Loucy (cell line): Measurements from ENCODE around the gene LAMA5.

Experiments used
- H2AFZ ChIP-seq: fragments of 200-600 bp; sonication (generic); 2 replicates; pipeline ENCODE4 v1.6.0; 2016; ENCODE audit warnings: antibody characterized with exemption, mild to moderate bottlenecking, low read length, moderate library complexity
- H3F3A ChIP-seq: fragments of 200-600 bp; 2 replicates; pipeline ENCODE4 v1.6.0; 2016; ENCODE audit warnings: antibody characterized with exemption, low read depth, mild to moderate bottlenecking
- H3K27me3 ChIP-seq: fragments of 200-600 bp; sonication (generic); 2 replicates; pipeline ENCODE4 v1.6.1; 2014; ENCODE audit warnings: low read length, mild to moderate bottlenecking; ENCODE audit not compliant: insufficient read depth, poor library complexity, severe bottlenecking
- H3K36me3 ChIP-seq: fragments of 200-600 bp; sonication (generic); 2 replicates; pipeline ENCODE4 v1.6.1; 2016; ENCODE audit warnings: low read length; ENCODE audit not compliant: insufficient read depth
- H3K4me1 ChIP-seq: fragments of 200-600 bp; sonication (generic); 2 replicates; pipeline ENCODE4 v1.5.1; 2014; ENCODE audit warnings: low read length, mild to moderate bottlenecking; ENCODE audit not compliant: insufficient read depth, poor library complexity, severe bottlenecking
- H3K4me2 ChIP-seq: fragments of 200-600 bp; sonication (generic); 2 replicates; pipeline ENCODE4 v1.6.0; 2014; ENCODE audit warnings: antibody characterized with exemption, low read length, low read depth, mild to moderate bottlenecking; ENCODE audit not compliant: poor library complexity, severe bottlenecking
- H3K4me3 ChIP-seq: fragments of 200-600 bp; sonication (generic); 2 replicates; pipeline ENCODE4 v1.5.1; 2014; ENCODE audit warnings: low read length, mild to moderate bottlenecking, mixed read lengths; ENCODE audit not compliant: poor library complexity, severe bottlenecking
- H3K79me2 ChIP-seq: fragments of 200-600 bp; sonication (generic); 2 replicates; pipeline ENCODE4 v1.6.1; 2014; ENCODE audit warnings: low read length; ENCODE audit not compliant: insufficient read depth
- H3K9ac ChIP-seq: fragments of 200-600 bp; sonication (generic); 2 replicates; pipeline ENCODE4 v1.6.0; 2014; ENCODE audit warnings: mild to moderate bottlenecking, low read depth, low read length, moderate library complexity; ENCODE audit not compliant: poor library complexity, severe bottlenecking
- H3K9me2 ChIP-seq: fragments of 200-600 bp; sonication (generic); replicated peaks from 2 replicates; pipeline ENCODE4 v1.6.1; 2016; ENCODE audit warnings: low read depth, low read length, mixed read lengths
- H3K9me3 ChIP-seq: fragments of 200-600 bp; sonication (generic); 2 replicates; pipeline ENCODE4 v1.6.1; 2014; ENCODE audit warnings: mild to moderate bottlenecking, antibody characterized with exemption, low read length, low read depth; ENCODE audit not compliant: insufficient read depth
- H4K20me1 ChIP-seq: fragments of 200-600 bp; sonication (generic); 2 replicates; pipeline ENCODE4 v1.6.0; 2014; ENCODE audit warnings: antibody characterized with exemption, low read length, mild to moderate bottlenecking; ENCODE audit not compliant: insufficient read depth, poor library complexity, severe bottlenecking
- CTCF ChIP-seq: fragments of 200-600 bp; sonication (generic); conservative IDR thresholded peaks from 2 replicates; pipeline ENCODE4 v1.5.1; 2014; ENCODE audit warnings: mild to moderate bottlenecking, antibody characterized with exemption, low read length
- EZH2phosphoT487 ChIP-seq: fragments of 200-600 bp; IDR thresholded peaks from 2 replicates; pipeline ENCODE4 v1.6.1; 2018; ENCODE audit warnings: antibody characterized with exemption, mild to moderate bottlenecking, moderate library complexity, borderline replicate concordance

The LAMA5 gene

GRCh38 chr20:62372042-62372993, 5.2 kb upstream of the LAMA5 start:
- H4K20me1 ChIP-seq, result no peaks in the 10 kb centered on the region
- no peak overlapping the region for H3K9ac ChIP-seq
- H3K9me2 ChIP-seq, result no peaks in the 10 kb centered on the region
- no peaks in the 10 kb centered on the region for H3K27me3 ChIP-seq
- H3K36me3 ChIP-seq, result no peaks in the 10 kb centered on the region
- H3K9me3 ChIP-seq, result no peaks in the 10 kb centered on the region
- no peaks in the 10 kb centered on the region for H3K4me1 ChIP-seq
- H3K4me2 ChIP-seq, result no peak overlapping the region
- no peaks in the 10 kb centered on the region for H3F3A ChIP-seq
- H3K79me2 ChIP-seq, result no peaks in the 10 kb centered on the region
- H3K4me3 ChIP-seq, result no peak overlapping the region
- H2AFZ ChIP-seq, result no peak overlapping the region
- TF ChIP-seq CTCF (no peak), EZH2phosphoT487 (no peak)

GRCh38 chr20:62371588-62372041, 4.5 kb upstream of the LAMA5 start:
- no peak for TF ChIP-seq CTCF
- TF ChIP-seq EZH2phosphoT487, result no peak
- no peak overlapping the region for H3K4me3 ChIP-seq
- H3K9me3 ChIP-seq, result no peaks in the 10 kb centered on the region

GRCh38 chr20:62370807-62371587, 3.9 kb upstream of the LAMA5 start:
- Histone ChIP-seq H3K27me3 (no peaks in the 10 kb centered on the region), H3K79me2 (no peaks in the 10 kb centered on the region), H2AFZ (no peak overlapping the region), H4K20me1 (no peaks in the 10 kb centered on the region), H3F3A (no peaks in the 10 kb centered on the region), H3K36me3 (no peaks in the 10 kb centered on the region), H3K4me3 (no peak overlapping the region), H3K4me2 (no peak overlapping the region), H3K9ac (no peak overlapping the region), H3K9me3 (no peaks in the 10 kb centered on the region), H3K4me1 (no peaks in the 10 kb centered on the region), H3K9me2 (no peaks in the 10 kb centered on the region)
- no peak for TF ChIP-seq EZH2phosphoT487
- TF ChIP-seq CTCF, result no peak

More at GRCh38 chr20:62371588-62372041, 4.5 kb upstream of the LAMA5 start:
- H3K9me2 ChIP-seq, result no peaks in the 10 kb centered on the region
- H3K9ac ChIP-seq, result no peak overlapping the region
- H3K4me1 ChIP-seq, result no peaks in the 10 kb centered on the region
- no peak overlapping the region for H3K4me2 ChIP-seq
- no peaks in the 10 kb centered on the region for H3F3A ChIP-seq
- no peaks in the 10 kb centered on the region for H3K79me2 ChIP-seq
- H3K36me3 ChIP-seq, result no peaks in the 10 kb centered on the region
- no peaks in the 10 kb centered on the region for H3K27me3 ChIP-seq
- no peak overlapping the region for H2AFZ ChIP-seq
- no peaks in the 10 kb centered on the region for H4K20me1 ChIP-seq
